ENCODE data around the gene CADM1. TPM values are rescaled to one million over a fixed set of nuclear protein-coding genes. Genes with fewer than 3 reads are reported as not detected.

Gene CADM1
- total RNA-seq, 1 experiment from 2014 or later = 0.79 TPM

- H3K79me2 ChIP-seq (ENCODE audit: insufficient read depth, low read length) = no peaks in the 10 kb centered on the region
- TF ChIP-seq POLR2A (IDR thresholded peaks at IDR 0.05; ENCODE audit: borderline replicate concordance, extremely low read depth, insufficient read depth, insufficient read length) (no peak), CEBPB (IDR thresholded peaks at IDR 0.05; ENCODE audit: low read depth) (no peak)
- peaks cover 0 to 15% of the 10 kb centered on the region in 2 experiments; a peak in 1 of 4 replicates for H3K9me3 ChIP-seq (ENCODE audit: control insufficient read depth in 1 of 2, insufficient read depth in 1 of 2, low read depth in 1 of 2, low read length in 2 of 2)
- no peak for DNase-seq (ENCODE audit: low read depth, low spot score)
- ChIA-PET POLR2A (no interaction called here), RAD21 (ENCODE audit: low non-redundant PET in 1 of 2, low total read pairs in 2 of 2, uncharacterized antibody in 2 of 2, unreplicated experiment in 2 of 2) (no interaction called here), CTCF (no interaction called here)
- H3K9ac ChIP-seq (ENCODE audit: low read length) = no peak overlapping the region
- H3K4me1 ChIP-seq (ENCODE audit: control insufficient read depth in 1 of 2, insufficient read depth in 2 of 2, low read length in 2 of 2) = no peaks in the 10 kb centered on the region
- H3K36me3 ChIP-seq (ENCODE audit: control insufficient read depth in 1 of 2, insufficient read depth in 2 of 2, low read length in 2 of 2) = no peaks in the 10 kb centered on the region
- H3K27ac ChIP-seq (ENCODE audit: low read depth, low read length) = no peak overlapping the region
- no peak overlapping the region for H3K4me3 ChIP-seq (replicated peaks in 1 of 2; ENCODE audit: low read depth in 1 of 2, low read length in 2 of 2)
- ATAC-seq = no peak
- intact Hi-C loops (cut with micrococcal nuclease) = no loop called here
- H3K9me2 ChIP-seq (ENCODE audit: insufficient read depth) = no peaks in the 10 kb centered on the region
- no peaks in the 10 kb centered on the region for H4K20me1 ChIP-seq (ENCODE audit: insufficient read depth)
- BruUV-seq (replicated peaks) = no TSS peak
- no peak overlapping the region for H2AFZ ChIP-seq (ENCODE audit: low read depth, low read length, poor library complexity, severe bottlenecking)
- H3K27me3 ChIP-seq (ENCODE audit: insufficient read depth, low read length) = no peaks in the 10 kb centered on the region
- H3K4me2 ChIP-seq (ENCODE audit: low read length) = no peak overlapping the region
These were observed 44.8 kb upstream of the CADM1 start for GRCh38 chr11:115548878-115549528.

DNA sequence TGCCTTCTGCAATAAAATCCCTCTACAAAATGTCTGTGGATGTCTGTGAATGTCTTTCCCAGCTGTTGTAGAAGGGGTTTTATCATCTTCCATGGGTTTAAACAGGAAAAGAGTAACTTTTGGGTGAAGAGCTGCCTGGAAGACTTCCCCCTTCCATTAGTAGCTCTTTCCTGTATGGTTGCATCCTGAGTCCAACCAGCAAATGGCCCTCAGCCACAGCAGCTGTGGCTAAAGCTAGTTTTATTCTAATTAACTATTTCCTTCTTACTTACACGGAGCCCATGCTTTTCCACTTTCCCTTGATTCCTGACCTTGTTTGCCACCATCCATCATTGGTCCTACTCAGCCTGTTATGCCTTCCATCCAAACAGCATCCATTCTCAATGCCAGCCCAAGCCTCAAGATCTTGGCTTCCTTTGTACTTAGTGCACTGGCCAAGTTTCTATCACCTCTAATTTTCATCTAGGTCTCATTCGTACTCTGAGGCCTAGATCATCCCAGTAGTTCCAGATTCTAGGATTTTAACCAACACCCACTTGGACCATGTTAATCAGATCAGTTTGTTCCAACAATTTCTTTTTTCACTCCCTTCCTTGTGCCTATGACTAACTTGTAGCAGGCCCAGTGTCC lies 41.5 kb upstream of the CADM1 start:
- intact Hi-C loops (cut with micrococcal nuclease) = no loop called here
- no TSS peak for BruUV-seq (replicated peaks)
- no peak for ATAC-seq
- H3K9ac ChIP-seq (ENCODE audit: low read length) = no peak overlapping the region
- ChIA-PET RAD21 (ENCODE audit: low non-redundant PET in 1 of 2, low total read pairs in 2 of 2, uncharacterized antibody in 2 of 2, unreplicated experiment in 2 of 2) (no interaction called here), CTCF (no interaction called here), POLR2A (no interaction called here)
- no peaks in the 10 kb centered on the region for H3K79me2 ChIP-seq (ENCODE audit: insufficient read depth, low read length)
- H3K27me3 ChIP-seq (ENCODE audit: insufficient read depth, low read length) = no peaks in the 10 kb centered on the region
- no peak overlapping the region for H3K27ac ChIP-seq (ENCODE audit: low read depth, low read length)
- peaks cover under 1 to 10% of the 10 kb centered on the region in 2 experiments; a peak in 1 of 4 replicates for H3K9me3 ChIP-seq (ENCODE audit: control insufficient read depth in 1 of 2, insufficient read depth in 1 of 2, low read depth in 1 of 2, low read length in 2 of 2)
- DNase-seq (ENCODE audit: low read depth, low spot score) = no peak
- no peak overlapping the region for H3K4me2 ChIP-seq (ENCODE audit: low read length)
- H2AFZ ChIP-seq (ENCODE audit: low read depth, low read length, poor library complexity, severe bottlenecking) = no peak overlapping the region
- H3K4me3 ChIP-seq (replicated peaks in 1 of 2; ENCODE audit: low read depth in 1 of 2, low read length in 2 of 2) = no peak overlapping the region
- H4K20me1 ChIP-seq (ENCODE audit: insufficient read depth) = no peaks in the 10 kb centered on the region
- H3K36me3 ChIP-seq (ENCODE audit: control insufficient read depth in 1 of 2, insufficient read depth in 2 of 2, low read length in 2 of 2) = no peaks in the 10 kb centered on the region
- no peaks in the 10 kb centered on the region for H3K9me2 ChIP-seq (ENCODE audit: insufficient read depth)
- no peaks in the 10 kb centered on the region for H3K4me1 ChIP-seq (ENCODE audit: control insufficient read depth in 1 of 2, insufficient read depth in 2 of 2, low read length in 2 of 2)
- no peak for TF ChIP-seq ELF1 (IDR thresholded peaks at IDR 0.05; ENCODE audit: borderline replicate concordance, low read depth)
- no peak for TF ChIP-seq POLR2AphosphoS5 (IDR thresholded peaks at IDR 0.05; ENCODE audit: low read depth, low read length)
- TF ChIP-seq EGR1 (IDR thresholded peaks at IDR 0.05; ENCODE audit: low read depth) = no peak
- no peak for TF ChIP-seq EZH2phosphoT487 (IDR thresholded peaks at IDR 0.05; ENCODE audit: borderline replicate concordance)
- TF ChIP-seq ZFX (IDR thresholded peaks at IDR 0.05) = no peak
- TF ChIP-seq, protein P1, sequence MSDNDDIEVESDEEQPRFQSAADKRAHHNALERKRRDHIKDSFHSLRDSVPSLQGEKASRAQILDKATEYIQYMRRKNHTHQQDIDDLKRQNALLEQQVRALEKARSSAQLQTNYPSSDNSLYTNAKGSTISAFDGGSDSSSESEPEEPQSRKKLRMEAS (IDR thresholded peaks at IDR 0.05) = no peak
- no peak for TF ChIP-seq EZH2 (IDR thresholded peaks at IDR 0.05)
- TF ChIP-seq JUND (IDR thresholded peaks at IDR 0.05) = no peak
- TF ChIP-seq, protein P2, sequence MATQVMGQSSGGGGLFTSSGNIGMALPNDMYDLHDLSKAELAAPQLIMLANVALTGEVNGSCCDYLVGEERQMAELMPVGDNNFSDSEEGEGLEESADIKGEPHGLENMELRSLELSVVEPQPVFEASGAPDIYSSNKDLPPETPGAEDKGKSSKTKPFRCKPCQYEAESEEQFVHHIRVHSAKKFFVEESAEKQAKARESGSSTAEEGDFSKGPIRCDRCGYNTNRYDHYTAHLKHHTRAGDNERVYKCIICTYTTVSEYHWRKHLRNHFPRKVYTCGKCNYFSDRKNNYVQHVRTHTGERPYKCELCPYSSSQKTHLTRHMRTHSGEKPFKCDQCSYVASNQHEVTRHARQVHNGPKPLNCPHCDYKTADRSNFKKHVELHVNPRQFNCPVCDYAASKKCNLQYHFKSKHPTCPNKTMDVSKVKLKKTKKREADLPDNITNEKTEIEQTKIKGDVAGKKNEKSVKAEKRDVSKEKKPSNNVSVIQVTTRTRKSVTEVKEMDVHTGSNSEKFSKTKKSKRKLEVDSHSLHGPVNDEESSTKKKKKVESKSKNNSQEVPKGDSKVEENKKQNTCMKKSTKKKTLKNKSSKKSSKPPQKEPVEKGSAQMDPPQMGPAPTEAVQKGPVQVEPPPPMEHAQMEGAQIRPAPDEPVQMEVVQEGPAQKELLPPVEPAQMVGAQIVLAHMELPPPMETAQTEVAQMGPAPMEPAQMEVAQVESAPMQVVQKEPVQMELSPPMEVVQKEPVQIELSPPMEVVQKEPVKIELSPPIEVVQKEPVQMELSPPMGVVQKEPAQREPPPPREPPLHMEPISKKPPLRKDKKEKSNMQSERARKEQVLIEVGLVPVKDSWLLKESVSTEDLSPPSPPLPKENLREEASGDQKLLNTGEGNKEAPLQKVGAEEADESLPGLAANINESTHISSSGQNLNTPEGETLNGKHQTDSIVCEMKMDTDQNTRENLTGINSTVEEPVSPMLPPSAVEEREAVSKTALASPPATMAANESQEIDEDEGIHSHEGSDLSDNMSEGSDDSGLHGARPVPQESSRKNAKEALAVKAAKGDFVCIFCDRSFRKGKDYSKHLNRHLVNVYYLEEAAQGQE (IDR thresholded peaks at IDR 0.05; ENCODE audit: low read depth) = no peak
- TF ChIP-seq SIN3A (IDR thresholded peaks at IDR 0.05; ENCODE audit: low read depth) = no peak
- TF ChIP-seq TCF7L2 (IDR thresholded peaks at IDR 0.05; ENCODE audit: borderline replicate concordance, extremely low read depth, insufficient read depth, insufficient read length) = no peak
- TF ChIP-seq ZBTB33 (IDR thresholded peaks at IDR 0.05; ENCODE audit: extremely low read depth, insufficient replicate concordance, low read length) = no peak
- TF ChIP-seq RAD21 (IDR thresholded peaks at IDR 0.05; ENCODE audit: low read depth) = no peak

Measured in HCT116 (cell line).